ENCODE measurements around the gene KLF13. TPM values are rescaled to one million over a fixed set of nuclear protein-coding genes. Genes with fewer than 3 reads are reported as not detected.
A peak's percentile ranks its signal among the peaks of the same experiment; 100 is the strongest.

KLF13 gene
- total and polyA plus RNA-seq, 10 of the 15 experiments (the other 5 are each of a cell fraction or from before 2014, with no cell fraction given) = 20.3 to 109 (median 51.4) TPM

- 53% methylated on average over 10 of the region's 10 CpGs for WGBS (ENCODE audit: insufficient coverage, insufficient replicate concordance, low lambda C conversion rate, missing lambda C conversion rate)
- FAIRE-seq (no peak), ATAC-seq (no peak), DNase-seq (ENCODE audit: low read depth, low spot score) (no peak)
- no peak overlapping the region for H2AFZ ChIP-seq (ENCODE audit: control insufficient read depth, low read depth, low read length)
- H4K20me1 ChIP-seq (ENCODE audit: control insufficient read depth, insufficient read depth) = peaks cover 4% of the 10 kb centered on the region; the same call in 1 of the 2 replicates
- H3K27me3 ChIP-seq (replicated peaks in 1 of 2; ENCODE audit: control insufficient read depth in 2 of 2, insufficient read depth in 2 of 2, low read length in 1 of 2) = no peaks in the 10 kb centered on the region
- H3K27ac ChIP-seq (ENCODE audit: control insufficient read depth, insufficient read depth) = peak overlapping the region; percentile 41
- H3K79me2 ChIP-seq (ENCODE audit: control insufficient read depth, insufficient read depth, low read length) = peaks cover 93% of the 10 kb centered on the region
- TF ChIP-seq PKNOX1 (IDR thresholded peaks at IDR 0.05) (0 out of 2 replicates have a peak, but pooled peaks have one; percentile 7), NR2C2 (IDR thresholded peaks at IDR 0.05; ENCODE audit: borderline replicate concordance, control insufficient read depth, insufficient read length, low read depth) (no peak)
- peak overlapping the region; percentile 44; the same call in 1 of the 2 replicates for H3K9ac ChIP-seq (ENCODE audit: control insufficient read depth, insufficient read depth, low read length)
- H3K4me1 ChIP-seq (ENCODE audit: control insufficient read depth, insufficient read depth, low read length) = peaks cover 80% of the 10 kb centered on the region
- ChIA-PET CTCF (interaction anchor here (0.8 to 6.4 kb wide), 15 partner anchors 11 to 150 kb away, joined by 3 to 83 read pairs (median 4); no protein-coding TSS in a partner anchor), RAD21 (ENCODE audit: unreplicated experiment) (interaction anchor here (0.7 to 4.0 kb wide), 19 partner anchors 12 to 165 kb away, joined by 3 to 41 read pairs (median 6); partner anchors contain the start of gene KLF13), POLR2A (interaction anchor here (0.5 to 1.7 kb wide), 9 partner anchors 12 to 110 kb away, joined by 3 to 6 read pairs (median 3); no protein-coding TSS in a partner anchor), SMC1A (ENCODE audit: uncharacterized antibody, unreplicated experiment) (interaction anchor here (0.8 to 4.7 kb wide), 19 partner anchors 8 to 165 kb away, joined by 3 to 45 read pairs (median 5); partner anchors contain the start of gene KLF13)
- no peak overlapping the region; the same call in 1 of the 2 replicates for H3K4me3 ChIP-seq
- in situ Hi-C loops (cut with MboI) (no loop called here), intact Hi-C loops (cut with micrococcal nuclease; ENCODE audit: unreplicated experiment) (loop anchor here (1.0 to 5.0 kb wide), 3 partner anchors 103 to 148 kb away; no protein-coding TSS in a partner anchor)
- no TSS peak for BruUV-seq (replicated peaks)
- H3K36me3 ChIP-seq (ENCODE audit: control insufficient read depth in 2 of 2, insufficient read depth in 2 of 2, low read length in 1 of 2) = peaks cover 7 to 14% of the 10 kb centered on the region in 2 experiments; a peak in 3 of 4 replicates
- peak overlapping the region; percentile 82 for H3K4me2 ChIP-seq (ENCODE audit: control insufficient read depth, insufficient read depth)
- H3K9me3 ChIP-seq (replicated peaks; ENCODE audit: control insufficient read depth, insufficient read depth, low read length) = no peaks in the 10 kb centered on the region; the same call in 2 of the 3 replicates
Observed at GRCh38 chr15:31365032-31365654, 38.5 kb downstream of the KLF13 start.
